Right lobe of liver (tissue), 4 donors: ENCODE data around the gene OTOGL.

Experiments used
- POLR2A ChIP-seq: fragments of 450-650 bp; IDR thresholded peaks from one replicate; pipeline ENCODE4 v1.6.1; 2017; ENCODE audit warnings: antibody characterized with exemption, mild to moderate bottlenecking
- TF ChIP-seq, protein P1 (sequence below), 4 donors: fragments of 200-600 bp in 3 of 4; fragments of 450-650 bp in 1 of 4; IDR thresholded peaks; one replicate each; pipeline versions ENCODE4 v1.5.1 to v1.8.0; 2016 to 2022; ENCODE audit warnings: antibody characterized with exemption in 4 of 4, mild to moderate bottlenecking in 2 of 4
- donor health status: DM: no; HTN: no; CAD: no.
- donor health status: DM: no; HTN: no; CAD: no.
- donor health status: DM: no; HTN: yes; CAD: no.

DNA sequence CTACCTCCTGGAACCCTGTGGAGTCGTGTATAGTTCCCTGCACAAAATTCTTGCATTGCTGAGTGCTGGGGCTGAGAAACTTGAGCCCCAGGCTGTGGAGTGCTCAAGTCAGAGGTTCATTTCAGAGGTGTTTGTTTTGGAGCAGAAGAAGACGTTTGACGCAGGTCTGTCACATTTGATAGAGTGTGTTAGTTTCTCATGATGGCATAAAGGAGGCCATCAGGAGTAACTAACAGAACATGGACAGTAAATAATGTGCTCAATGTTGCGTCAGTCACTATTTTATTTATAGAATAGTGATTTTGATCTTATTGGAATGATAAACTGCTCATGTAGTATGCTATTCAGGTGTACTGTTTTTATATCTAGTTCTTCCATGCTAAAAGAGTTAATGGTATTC is 44.2 kb downstream of the OTOGL start:
- TF ChIP-seq POLR2A: no peak
- TF ChIP-seq, protein P1, sequence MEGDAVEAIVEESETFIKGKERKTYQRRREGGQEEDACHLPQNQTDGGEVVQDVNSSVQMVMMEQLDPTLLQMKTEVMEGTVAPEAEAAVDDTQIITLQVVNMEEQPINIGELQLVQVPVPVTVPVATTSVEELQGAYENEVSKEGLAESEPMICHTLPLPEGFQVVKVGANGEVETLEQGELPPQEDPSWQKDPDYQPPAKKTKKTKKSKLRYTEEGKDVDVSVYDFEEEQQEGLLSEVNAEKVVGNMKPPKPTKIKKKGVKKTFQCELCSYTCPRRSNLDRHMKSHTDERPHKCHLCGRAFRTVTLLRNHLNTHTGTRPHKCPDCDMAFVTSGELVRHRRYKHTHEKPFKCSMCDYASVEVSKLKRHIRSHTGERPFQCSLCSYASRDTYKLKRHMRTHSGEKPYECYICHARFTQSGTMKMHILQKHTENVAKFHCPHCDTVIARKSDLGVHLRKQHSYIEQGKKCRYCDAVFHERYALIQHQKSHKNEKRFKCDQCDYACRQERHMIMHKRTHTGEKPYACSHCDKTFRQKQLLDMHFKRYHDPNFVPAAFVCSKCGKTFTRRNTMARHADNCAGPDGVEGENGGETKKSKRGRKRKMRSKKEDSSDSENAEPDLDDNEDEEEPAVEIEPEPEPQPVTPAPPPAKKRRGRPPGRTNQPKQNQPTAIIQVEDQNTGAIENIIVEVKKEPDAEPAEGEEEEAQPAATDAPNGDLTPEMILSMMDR (IDR thresholded peaks at IDR 0.05): no peak
